ENCODE measurements around the gene IMPG2.

Gene IMPG2

DNA sequence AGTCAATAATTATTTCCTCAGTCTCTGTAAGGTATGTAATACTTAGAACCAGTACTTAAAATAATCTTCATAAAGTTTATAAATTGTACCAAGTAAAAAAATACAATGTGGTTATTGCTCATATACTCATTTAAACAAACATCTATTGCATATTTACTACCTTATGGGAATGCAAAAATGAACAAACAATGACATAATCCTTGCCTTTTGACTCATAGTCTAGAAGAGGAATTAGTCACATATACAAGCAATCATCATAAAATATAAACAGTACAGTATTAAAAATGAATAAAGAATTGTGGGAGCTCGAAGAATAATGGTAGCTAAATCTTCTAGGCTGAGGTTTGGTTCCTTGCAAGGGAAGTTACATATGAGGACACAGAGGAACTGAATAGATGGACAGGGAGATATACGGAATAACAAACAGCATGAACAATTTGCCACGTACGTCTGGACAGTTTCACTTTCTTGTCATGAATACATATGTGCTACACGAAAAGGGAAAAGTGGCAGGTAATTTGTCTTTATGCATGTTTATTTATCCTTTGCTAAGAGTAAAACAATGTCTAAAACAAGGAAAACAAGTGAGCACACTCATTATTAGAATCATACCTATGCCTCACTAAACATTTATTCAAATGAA is 17.2 kb downstream of the IMPG2 start:
- Mint-ChIP-seq H3K4me1 (no peaks in the 10 kb centered on the region), H3K4me3 (no peak overlapping the region), H3K36me3 (ENCODE audit: insufficient read depth) (peaks cover 7% of the 10 kb centered on the region), H3K9me3 (peaks cover 12% of the 10 kb centered on the region), H3K27ac (ENCODE audit: low read depth) (no peak overlapping the region), H3K27me3 (no peaks in the 10 kb centered on the region)
- DNase-seq (ENCODE audit: low spot score in 2 of 2): no peak
- no peak for ATAC-seq (replicated peaks; ENCODE audit: extremely low read depth, poor library complexity, severe bottlenecking)

DNA sequence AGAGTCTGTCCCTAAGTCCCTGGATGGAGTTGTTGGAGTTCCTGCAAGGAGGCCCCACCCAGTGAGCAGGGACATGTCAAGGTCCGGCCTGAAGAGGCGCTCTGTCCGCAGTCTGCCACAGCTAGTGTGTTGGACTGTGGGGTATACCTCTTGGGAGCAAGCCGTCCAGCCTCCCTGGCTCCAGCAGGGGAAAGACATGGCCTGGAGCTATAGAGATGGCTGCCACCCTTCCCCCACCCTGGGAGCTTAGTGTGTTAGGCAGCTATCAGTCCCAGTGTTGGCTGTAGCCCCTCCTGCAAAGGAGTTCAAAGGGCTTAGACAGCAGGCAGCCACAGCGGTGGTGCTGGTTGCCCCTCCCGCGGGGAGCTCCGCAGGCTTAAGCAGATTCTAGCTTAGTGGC is 20.3 kb downstream of the IMPG2 start:
- DNase-seq (ENCODE audit: low spot score in 2 of 2) (no peak), ATAC-seq (replicated peaks; ENCODE audit: extremely low read depth, poor library complexity, severe bottlenecking) (no peak)
- Mint-ChIP-seq H3K4me3 (no peak overlapping the region), H3K36me3 (ENCODE audit: insufficient read depth) (peaks cover 5% of the 10 kb centered on the region), H3K9me3 (peaks cover 23% of the 10 kb centered on the region), H3K27ac (ENCODE audit: low read depth) (no peak overlapping the region), H3K4me1 (no peaks in the 10 kb centered on the region), H3K27me3 (no peaks in the 10 kb centered on the region)

DNA sequence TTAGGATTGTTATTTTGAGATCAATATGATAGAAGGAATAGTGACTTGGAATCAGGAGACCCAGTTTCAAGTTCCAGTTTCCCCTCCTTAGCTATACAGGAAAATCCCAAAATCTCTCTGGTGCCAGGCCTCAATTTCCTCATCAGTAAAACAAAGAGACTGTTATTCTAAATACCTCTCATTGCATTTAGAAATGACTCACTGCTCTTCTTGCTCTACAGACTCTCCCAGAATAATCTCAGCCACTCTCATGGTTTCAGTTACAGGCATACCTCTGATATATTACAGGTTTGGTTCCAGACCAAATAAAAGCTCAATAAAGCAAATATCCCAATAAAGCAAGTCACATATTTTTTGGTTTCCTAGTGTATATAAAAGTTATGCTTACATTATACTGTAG is 28.3 kb downstream of the IMPG2 start:
- DNase-seq (ENCODE audit: low spot score in 2 of 2) (no peak), ATAC-seq (replicated peaks; ENCODE audit: extremely low read depth, poor library complexity, severe bottlenecking) (no peak)
- H3K27ac Mint-ChIP-seq (ENCODE audit: low read depth): no peak overlapping the region
- H3K36me3 Mint-ChIP-seq (ENCODE audit: insufficient read depth): peaks cover 5% of the 10 kb centered on the region
- H3K9me3 Mint-ChIP-seq: peaks cover 5% of the 10 kb centered on the region
- H3K4me3 Mint-ChIP-seq: no peak overlapping the region
- no peaks in the 10 kb centered on the region for H3K4me1 Mint-ChIP-seq
- H3K27me3 Mint-ChIP-seq: no peaks in the 10 kb centered on the region

DNA sequence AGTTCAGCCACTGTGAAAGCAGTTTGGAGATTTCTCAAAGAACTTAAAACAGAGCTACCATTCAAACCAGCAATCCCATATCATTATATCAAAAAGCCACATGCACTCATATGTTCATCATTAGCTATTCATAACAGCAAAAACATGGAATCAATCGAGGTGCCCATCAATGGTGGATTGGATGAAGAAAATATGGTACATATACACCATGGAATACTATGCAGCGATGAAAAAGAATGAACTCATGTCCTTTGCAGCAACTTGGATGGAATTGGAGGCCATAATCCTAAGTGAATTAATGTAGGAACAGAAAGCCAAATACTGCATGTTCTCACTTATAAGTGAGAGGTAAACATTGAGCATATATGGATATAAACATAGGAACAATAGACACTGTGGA is 32.1 kb downstream of the IMPG2 start:
- ATAC-seq (replicated peaks; ENCODE audit: extremely low read depth, poor library complexity, severe bottlenecking): no peak
- Mint-ChIP-seq H3K36me3 (ENCODE audit: insufficient read depth) (peaks cover 3% of the 10 kb centered on the region), H3K9me3 (peaks cover 5% of the 10 kb centered on the region), H3K27ac (ENCODE audit: low read depth) (no peak overlapping the region), H3K4me3 (no peak overlapping the region), H3K27me3 (no peaks in the 10 kb centered on the region), H3K4me1 (no peaks in the 10 kb centered on the region)
- no peak for DNase-seq (ENCODE audit: low spot score in 2 of 2)

DNA sequence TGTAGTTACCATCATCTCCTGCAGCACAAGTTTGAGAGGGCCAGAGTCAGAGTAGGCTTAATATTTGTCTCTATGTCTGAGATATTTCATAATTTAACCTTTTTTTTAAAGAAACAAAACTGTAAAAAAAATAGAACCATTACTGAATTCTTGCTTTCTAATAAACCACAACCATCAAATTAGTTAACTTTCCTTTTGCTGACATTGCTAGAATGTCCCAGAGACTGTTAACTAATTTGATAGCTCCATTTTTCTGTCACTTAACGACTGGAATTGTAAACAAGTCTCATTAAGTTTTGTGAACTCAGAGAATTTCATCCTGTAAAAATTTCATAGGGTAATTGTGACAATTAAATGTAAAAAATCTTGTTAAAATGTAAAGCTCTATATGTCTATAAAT is 35.6 kb downstream of the IMPG2 start:
- Mint-ChIP-seq H3K27ac (ENCODE audit: low read depth) (no peak overlapping the region), H3K27me3 (no peaks in the 10 kb centered on the region), H3K4me1 (no peaks in the 10 kb centered on the region), H3K9me3 (peaks cover 5% of the 10 kb centered on the region), H3K36me3 (ENCODE audit: insufficient read depth) (peaks cover 3% of the 10 kb centered on the region), H3K4me3 (no peak overlapping the region)
- DNase-seq (ENCODE audit: low spot score in 2 of 2) (no peak), ATAC-seq (replicated peaks; ENCODE audit: extremely low read depth, poor library complexity, severe bottlenecking) (no peak)

DNA sequence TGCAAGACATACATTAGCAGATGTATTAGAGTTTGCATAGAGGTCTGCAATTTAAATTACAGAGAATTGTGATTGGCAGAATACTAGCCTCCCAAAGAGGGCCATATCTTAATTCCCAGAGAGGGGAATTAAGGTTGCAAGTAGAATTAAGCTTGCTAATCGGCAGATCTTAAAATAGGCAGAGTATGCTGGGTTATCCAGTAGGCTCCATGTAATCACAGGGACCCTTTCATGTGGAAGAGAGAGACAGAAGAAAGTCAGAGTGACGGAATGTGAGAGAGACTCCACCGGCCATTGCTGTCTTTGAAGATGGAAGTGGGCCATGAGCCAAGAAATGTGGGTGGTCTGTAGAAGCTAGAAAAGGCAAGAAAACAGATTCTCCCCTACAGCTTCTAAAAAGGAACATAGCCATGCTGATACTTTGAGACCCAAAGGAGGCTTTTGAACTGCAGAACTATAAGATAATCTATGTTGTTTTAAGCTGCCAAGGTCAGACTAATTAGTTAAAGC is 38.8 kb downstream of the IMPG2 start:
- Mint-ChIP-seq H3K27ac (ENCODE audit: low read depth) (no peak overlapping the region), H3K4me3 (no peak overlapping the region), H3K27me3 (no peaks in the 10 kb centered on the region), H3K36me3 (ENCODE audit: insufficient read depth) (no peaks in the 10 kb centered on the region), H3K4me1 (no peaks in the 10 kb centered on the region), H3K9me3 (no peaks in the 10 kb centered on the region)
- ATAC-seq (replicated peaks; ENCODE audit: extremely low read depth, poor library complexity, severe bottlenecking) (no peak), DNase-seq (ENCODE audit: low spot score in 2 of 2) (no peak)

DNA sequence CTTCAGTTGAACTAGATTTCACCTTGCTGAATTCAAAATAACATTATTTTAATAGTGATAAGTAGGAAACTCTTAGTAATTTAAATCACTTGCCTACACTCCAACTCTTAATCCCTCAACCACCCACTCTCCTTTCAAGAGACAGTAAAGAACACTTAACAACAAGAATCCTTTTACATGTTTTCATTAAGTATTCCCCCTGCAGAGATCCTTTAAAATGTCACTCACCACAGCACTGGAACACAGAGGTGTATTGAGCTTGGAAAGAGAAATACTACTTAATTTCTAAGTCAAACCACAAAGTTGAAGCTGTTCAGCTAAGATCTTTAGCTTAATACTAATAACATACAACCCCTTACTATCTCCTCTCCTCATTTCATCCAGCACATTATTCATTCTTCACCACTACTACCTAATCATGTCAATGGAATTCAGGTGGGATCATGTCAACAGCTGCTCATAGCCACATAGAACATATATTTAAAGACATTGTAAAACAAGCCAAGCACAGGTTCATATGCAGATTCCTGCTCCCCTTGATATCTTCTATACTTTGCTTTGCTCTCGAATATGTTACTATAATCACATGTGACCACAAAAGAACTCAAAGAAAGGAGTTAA is 40.5 kb downstream of the IMPG2 start:
- ATAC-seq (replicated peaks; ENCODE audit: extremely low read depth, poor library complexity, severe bottlenecking) (no peak), DNase-seq (ENCODE audit: low spot score in 2 of 2) (no peak)
- H3K36me3 Mint-ChIP-seq (ENCODE audit: insufficient read depth): no peaks in the 10 kb centered on the region
- no peak overlapping the region for H3K4me3 Mint-ChIP-seq
- H3K27ac Mint-ChIP-seq (ENCODE audit: low read depth): no peak overlapping the region
- H3K27me3 Mint-ChIP-seq: no peaks in the 10 kb centered on the region
- no peaks in the 10 kb centered on the region for H3K4me1 Mint-ChIP-seq
- H3K9me3 Mint-ChIP-seq: no peaks in the 10 kb centered on the region

DNA sequence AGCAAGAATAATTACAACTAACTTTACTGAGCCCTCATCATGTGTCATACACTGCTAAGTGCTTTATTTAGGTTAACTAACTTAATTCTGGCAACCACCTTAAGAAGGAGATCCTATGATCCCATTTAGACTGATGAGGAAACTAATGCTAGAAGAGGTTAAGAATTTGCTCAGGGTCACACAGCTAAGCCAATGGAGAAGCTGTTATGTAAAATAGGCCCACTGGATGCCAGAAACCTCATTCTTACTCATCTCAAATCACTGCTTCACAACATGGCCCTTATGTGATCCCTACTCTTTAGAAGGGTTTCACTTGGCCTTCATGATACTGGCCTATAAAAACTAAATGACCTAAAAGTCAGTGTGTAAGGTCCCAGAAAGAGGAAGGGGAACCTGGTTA is 41.2 kb downstream of the IMPG2 start:
- ATAC-seq (replicated peaks; ENCODE audit: extremely low read depth, poor library complexity, severe bottlenecking) (no peak), DNase-seq (ENCODE audit: low spot score in 2 of 2) (no peak)
- Mint-ChIP-seq H3K27ac (ENCODE audit: low read depth) (no peak overlapping the region), H3K9me3 (no peaks in the 10 kb centered on the region), H3K4me1 (no peaks in the 10 kb centered on the region), H3K27me3 (no peaks in the 10 kb centered on the region), H3K36me3 (ENCODE audit: insufficient read depth) (no peaks in the 10 kb centered on the region), H3K4me3 (no peak overlapping the region)

DNA sequence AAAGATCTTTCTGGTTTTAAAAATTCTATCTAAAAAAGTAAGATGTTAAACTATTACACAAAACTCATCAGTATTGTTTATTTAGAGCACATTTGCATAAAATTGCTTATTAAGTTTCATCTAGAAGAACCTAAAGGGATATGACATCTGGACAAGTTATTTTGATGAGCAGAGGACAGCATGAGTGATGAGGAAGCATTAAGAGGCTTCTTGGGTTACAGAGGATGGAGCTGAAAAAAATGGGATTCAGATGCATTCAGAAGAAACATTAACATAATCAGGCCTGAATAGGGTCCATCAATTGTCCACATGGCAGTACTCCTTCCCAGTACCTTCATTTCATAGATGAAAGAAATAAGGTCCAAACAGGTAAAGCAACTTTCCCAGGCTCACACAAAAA is 41.6 kb downstream of the IMPG2 start:
- Mint-ChIP-seq H3K36me3 (ENCODE audit: insufficient read depth) (no peaks in the 10 kb centered on the region), H3K4me3 (no peak overlapping the region), H3K9me3 (no peaks in the 10 kb centered on the region), H3K27me3 (no peaks in the 10 kb centered on the region), H3K4me1 (no peaks in the 10 kb centered on the region), H3K27ac (ENCODE audit: low read depth) (no peak overlapping the region)
- no peak for ATAC-seq (replicated peaks; ENCODE audit: extremely low read depth, poor library complexity, severe bottlenecking)
- no peak for DNase-seq (ENCODE audit: low spot score in 2 of 2)

DNA sequence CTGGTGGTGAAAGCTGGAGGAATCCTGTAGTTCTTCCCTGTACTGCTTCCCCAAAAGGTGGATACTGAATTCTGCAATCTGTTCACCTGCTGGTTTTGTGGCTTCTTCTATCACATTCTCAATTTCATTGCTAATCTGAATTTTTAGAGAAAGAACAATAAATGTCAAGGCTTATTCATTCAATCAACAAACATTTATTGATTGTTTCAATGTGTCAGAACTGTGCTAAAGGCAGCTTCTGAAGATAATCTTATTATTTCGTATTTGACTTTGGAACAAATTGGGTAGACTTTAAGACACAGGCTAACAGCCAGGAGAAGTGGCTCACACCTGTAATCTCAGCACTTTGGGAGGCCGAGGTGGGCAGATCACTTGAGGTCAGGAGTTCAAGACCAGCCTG is 46.8 kb downstream of the IMPG2 start:
- no peaks in the 10 kb centered on the region for H3K27me3 Mint-ChIP-seq
- DNase-seq (ENCODE audit: low spot score in 2 of 2) (no peak), ATAC-seq (replicated peaks; ENCODE audit: extremely low read depth, poor library complexity, severe bottlenecking) (no peak)
- H3K4me1 Mint-ChIP-seq: no peaks in the 10 kb centered on the region
- no peak overlapping the region for H3K4me3 Mint-ChIP-seq
- H3K36me3 Mint-ChIP-seq (ENCODE audit: insufficient read depth): no peaks in the 10 kb centered on the region
- H3K9me3 Mint-ChIP-seq: no peaks in the 10 kb centered on the region
- no peak overlapping the region for H3K27ac Mint-ChIP-seq (ENCODE audit: low read depth)

DNA sequence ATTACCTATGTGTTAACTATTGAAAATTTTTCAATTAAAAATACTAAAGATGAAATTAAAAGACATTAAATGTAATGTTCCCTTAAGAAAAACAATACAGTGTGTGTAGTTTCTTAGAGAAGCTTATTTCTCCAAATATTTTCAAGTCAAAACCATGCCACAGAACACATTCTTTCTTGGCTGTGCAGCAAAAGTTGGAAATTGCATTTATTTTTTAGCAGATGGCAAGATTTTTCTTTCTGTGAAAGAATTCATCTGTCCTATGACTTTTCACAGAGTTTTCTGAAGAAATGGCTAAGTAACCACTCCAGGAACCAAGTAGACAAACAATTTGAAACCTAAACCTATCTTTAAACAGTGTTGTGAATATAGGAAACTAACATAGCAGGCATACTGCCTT is 47.2 kb downstream of the IMPG2 start:
- Mint-ChIP-seq H3K4me3 (no peak overlapping the region), H3K27me3 (no peaks in the 10 kb centered on the region), H3K9me3 (no peaks in the 10 kb centered on the region), H3K27ac (ENCODE audit: low read depth) (no peak overlapping the region), H3K4me1 (no peaks in the 10 kb centered on the region), H3K36me3 (ENCODE audit: insufficient read depth) (no peaks in the 10 kb centered on the region)
- DNase-seq (ENCODE audit: low spot score in 2 of 2) (no peak), ATAC-seq (replicated peaks; ENCODE audit: extremely low read depth, poor library complexity, severe bottlenecking) (no peak)

DNA sequence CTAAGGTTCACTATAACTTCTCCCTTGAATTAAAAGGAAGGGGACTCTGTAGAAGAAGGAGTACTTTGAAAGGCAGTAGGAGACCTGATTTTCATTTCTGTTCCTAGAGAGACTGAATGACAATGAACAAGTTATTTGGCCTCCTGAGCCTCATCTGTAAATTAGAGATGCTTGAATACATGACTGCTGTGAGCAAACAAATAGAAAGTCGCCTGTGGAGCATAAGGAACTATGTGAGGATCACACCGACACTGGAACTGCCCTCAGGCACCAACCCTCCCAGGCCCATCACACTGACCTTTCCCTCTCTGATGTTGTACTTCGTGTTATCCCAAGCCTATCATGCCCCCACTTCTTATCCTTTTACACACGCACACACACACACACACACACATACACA is 48.6 kb downstream of the IMPG2 start:
- no peak for DNase-seq (ENCODE audit: low spot score in 2 of 2)
- Mint-ChIP-seq H3K9me3 (no peaks in the 10 kb centered on the region), H3K27me3 (no peaks in the 10 kb centered on the region), H3K4me3 (no peak overlapping the region), H3K4me1 (no peaks in the 10 kb centered on the region), H3K36me3 (ENCODE audit: insufficient read depth) (no peaks in the 10 kb centered on the region), H3K27ac (ENCODE audit: low read depth) (no peak overlapping the region)
- no peak for ATAC-seq (replicated peaks; ENCODE audit: extremely low read depth, poor library complexity, severe bottlenecking)

DNA sequence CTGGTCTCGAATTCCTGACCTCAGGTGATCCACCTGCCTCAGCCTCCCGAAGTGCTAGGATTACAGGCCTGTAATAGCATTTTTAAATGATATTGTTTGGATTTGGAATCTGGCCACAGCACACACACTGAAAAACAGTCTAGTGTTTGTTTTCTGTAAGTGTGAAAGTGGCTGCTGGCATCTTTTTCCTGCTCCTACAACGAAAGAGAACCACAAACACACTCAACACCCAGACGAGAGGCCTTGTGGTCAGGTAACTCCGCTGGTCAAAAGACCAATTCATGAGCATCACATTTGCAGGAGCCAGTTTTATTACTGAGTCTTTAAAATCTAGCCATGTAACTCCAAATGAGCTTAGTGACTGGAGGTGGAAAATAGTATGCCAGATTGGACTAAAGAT is 50.2 kb downstream of the IMPG2 start:
- Mint-ChIP-seq H3K36me3 (ENCODE audit: insufficient read depth) (no peaks in the 10 kb centered on the region), H3K27me3 (no peaks in the 10 kb centered on the region), H3K4me3 (no peak overlapping the region), H3K4me1 (no peaks in the 10 kb centered on the region), H3K27ac (ENCODE audit: low read depth) (no peak overlapping the region), H3K9me3 (no peaks in the 10 kb centered on the region)
- ATAC-seq (replicated peaks; ENCODE audit: extremely low read depth, poor library complexity, severe bottlenecking) (no peak), DNase-seq (ENCODE audit: low spot score in 2 of 2) (no peak)

Measured in central memory CD8-positive, alpha-beta T cell (primary cell).